Thyroid gland (tissue), 4 donors: ENCODE measurements around the gene EIF3B. TPM values are rescaled to one million over a fixed set of nuclear protein-coding genes. Genes with fewer than 3 reads are reported as not detected.

Experiments used
- DNase-seq, 2 donors: peaks; one replicate each; pipeline ENCODE4 v3.0.0-alpha.2; 2019
- H3K27ac ChIP-seq, 3 donors: fragments of 200-600 bp; sonication (generic); 1 replicate in 2 of 3; 2 replicates in 1 of 3; pipeline ENCODE4 v1.5.1; 2016 to 2019; ENCODE audit warnings: mild to moderate bottlenecking in 1 of 3, moderate library complexity in 1 of 3
- H3K27me3 ChIP-seq: fragments of 200-600 bp; sonication (generic); one replicate; pipeline ENCODE4 v1.5.1; 2019
- H3K36me3 ChIP-seq, 2 donors: fragments of 200-600 bp; sonication (generic); one replicate each; pipeline ENCODE4 v1.5.1; 2016 to 2019
- H3K4me1 ChIP-seq, 2 donors: fragments of 200-600 bp; sonication (generic); one replicate each; pipeline ENCODE4 v1.5.1; 2017 to 2019
- H3K4me3 ChIP-seq, 3 donors: fragments of 200-600 bp; sonication (generic); replicated peaks in 1 of 3; 1 replicate in 2 of 3; 2 replicates in 1 of 3; pipeline ENCODE4 v1.5.1; 2016; ENCODE audit warnings: mild to moderate bottlenecking in 1 of 3
- H3K9me3 ChIP-seq: fragments of 200-600 bp; sonication (generic); one replicate; pipeline ENCODE4 v1.5.1; 2017
- CTCF ChIP-seq, 6 experiments: fragments of 200-600 bp in 3 of 6; fragments of 450-650 bp in 3 of 6; sonication (generic) in 3 of 6; IDR thresholded peaks; one replicate each; pipeline ENCODE4 v1.5.1; 2016 to 2019; ENCODE audit warnings: antibody characterized with exemption in 6 of 6, mild to moderate bottlenecking in 2 of 6, inconsistent platforms in 1 of 6, moderate library complexity in 1 of 6
- POLR2A ChIP-seq, 2 donors: fragments of 450-650 bp; IDR thresholded peaks; one replicate each; pipeline ENCODE4 v1.6.1; 2017; ENCODE audit warnings: antibody characterized with exemption in 2 of 2, mild to moderate bottlenecking in 2 of 2, moderate library complexity in 1 of 2
- WGBS, 2 donors: methylation state at CpG; one replicate each; pipeline ENCODE4 v1.1.5; 2017; 5-methylcytosine and 5-hydroxymethylcytosine counted together
- intact Hi-C: fragments of 100-400 bp; cut with DNase I; formaldehyde crosslinking; loops from one replicate; pipeline ENCODE4 v1.15.1; 2023
- total RNA-seq, 4 donors: library from RNA; depleted of rRNA; stranded (reverse); fragments of >200 nt; gene quantifications; one replicate each; pipeline ENCODE4 v1.2.3, GENCODE V29; 2016

The EIF3B gene
- total RNA-seq, 4 donors from 2014 or later: 89.4 to 122 (median 111) TPM

GRCh38 chr7:2405601-2406345 is 51.1 kb downstream of the EIF3B start:
- no peak for DNase-seq
- intact Hi-C loops: loop anchor here (5.0 kb wide), 1 partner anchor 48 kb away; no protein-coding TSS in a partner anchor
- H3K27me3 ChIP-seq: no peaks in the 10 kb centered on the region
- WGBS, 2 donors: 80 to 91% methylated on average over 21 of the region's 21 CpGs
- H3K4me3 ChIP-seq: no peak overlapping the region
- H3K27ac ChIP-seq: no peak overlapping the region
- H3K36me3 ChIP-seq: no peaks in the 10 kb centered on the region
- peaks cover 37 to 56% of the 10 kb centered on the region in 2 donors for H3K4me1 ChIP-seq
- TF ChIP-seq CTCF (IDR thresholded peaks at IDR 0.05) (no peak), POLR2A (IDR thresholded peaks at IDR 0.05) (no peak)
- no peaks in the 10 kb centered on the region for H3K9me3 ChIP-seq

GRCh38 chr7:2409745-2410414 is 55.3 kb downstream of the EIF3B start:
- intact Hi-C loops: loop anchor here (5.0 kb wide), 1 partner anchor 53 kb away; no protein-coding TSS in a partner anchor
- WGBS, 2 donors: 59 to 64% methylated on average over 15 of the region's 15 CpGs
- DNase-seq: no peak
- Histone ChIP-seq H3K9me3 (no peaks in the 10 kb centered on the region), H3K4me3 (no peak overlapping the region), H3K4me1 (peaks cover 47 to 66% of the 10 kb centered on the region in 2 donors), H3K27ac (peak overlapping the region; percentile 31 to 75 (median 32)), H3K27me3 (no peaks in the 10 kb centered on the region), H3K36me3 (no peaks in the 10 kb centered on the region)
- TF ChIP-seq CTCF (IDR thresholded peaks at IDR 0.05) (no peak), POLR2A (IDR thresholded peaks at IDR 0.05) (no peak)

- WGBS, 2 donors: 100% methylated on average over 1 of the region's 1 CpG
- no peak for DNase-seq
- Histone ChIP-seq H3K36me3 (no peaks in the 10 kb centered on the region), H3K27me3 (no peaks in the 10 kb centered on the region), H3K4me1 (peaks cover 46 to 56% of the 10 kb centered on the region in 2 donors), H3K9me3 (no peaks in the 10 kb centered on the region), H3K27ac (peak overlapping the region in 1 of 3 donors; percentile 31), H3K4me3 (no peak overlapping the region)
- TF ChIP-seq POLR2A (IDR thresholded peaks at IDR 0.05) (no peak), CTCF (IDR thresholded peaks at IDR 0.05) (no peak)
- intact Hi-C loops: no loop called here
Observed at GRCh38 chr7:2411049-2411448, 56.4 kb downstream of the EIF3B start.

GRCh38 chr7:2411815-2412586 is 57.4 kb downstream of the EIF3B start:
- no peak overlapping the region for H3K27ac ChIP-seq
- intact Hi-C loops: no loop called here
- no peaks in the 10 kb centered on the region for H3K27me3 ChIP-seq
- H3K36me3 ChIP-seq: no peaks in the 10 kb centered on the region
- TF ChIP-seq CTCF (IDR thresholded peaks at IDR 0.05) (no peak), POLR2A (IDR thresholded peaks at IDR 0.05) (no peak)
- DNase-seq: no peak
- peaks cover 46 to 56% of the 10 kb centered on the region in 2 donors for H3K4me1 ChIP-seq
- no peak overlapping the region for H3K4me3 ChIP-seq
- 59 to 62% methylated on average over 12 of the region's 12 CpGs for WGBS, 2 donors
- H3K9me3 ChIP-seq: no peaks in the 10 kb centered on the region
